HG03025 (cell line): ENCODE results near the gene STIM1.
"Not testable (repeated sequence)": the region's sequence is repeated elsewhere in the genome, so short reads cannot be mapped to it uniquely, and the experiment has no call there.

Source experiments
- ATAC-seq: cut with Tn5 transposase; IDR thresholded peaks from one replicate; pipeline ENCODE4 v1.9.1; 2021; ENCODE audit warnings: mild to moderate bottlenecking, moderate library complexity; ENCODE audit not compliant: unreplicated experiment, low FRiP score

STIM1 gene

DNA sequence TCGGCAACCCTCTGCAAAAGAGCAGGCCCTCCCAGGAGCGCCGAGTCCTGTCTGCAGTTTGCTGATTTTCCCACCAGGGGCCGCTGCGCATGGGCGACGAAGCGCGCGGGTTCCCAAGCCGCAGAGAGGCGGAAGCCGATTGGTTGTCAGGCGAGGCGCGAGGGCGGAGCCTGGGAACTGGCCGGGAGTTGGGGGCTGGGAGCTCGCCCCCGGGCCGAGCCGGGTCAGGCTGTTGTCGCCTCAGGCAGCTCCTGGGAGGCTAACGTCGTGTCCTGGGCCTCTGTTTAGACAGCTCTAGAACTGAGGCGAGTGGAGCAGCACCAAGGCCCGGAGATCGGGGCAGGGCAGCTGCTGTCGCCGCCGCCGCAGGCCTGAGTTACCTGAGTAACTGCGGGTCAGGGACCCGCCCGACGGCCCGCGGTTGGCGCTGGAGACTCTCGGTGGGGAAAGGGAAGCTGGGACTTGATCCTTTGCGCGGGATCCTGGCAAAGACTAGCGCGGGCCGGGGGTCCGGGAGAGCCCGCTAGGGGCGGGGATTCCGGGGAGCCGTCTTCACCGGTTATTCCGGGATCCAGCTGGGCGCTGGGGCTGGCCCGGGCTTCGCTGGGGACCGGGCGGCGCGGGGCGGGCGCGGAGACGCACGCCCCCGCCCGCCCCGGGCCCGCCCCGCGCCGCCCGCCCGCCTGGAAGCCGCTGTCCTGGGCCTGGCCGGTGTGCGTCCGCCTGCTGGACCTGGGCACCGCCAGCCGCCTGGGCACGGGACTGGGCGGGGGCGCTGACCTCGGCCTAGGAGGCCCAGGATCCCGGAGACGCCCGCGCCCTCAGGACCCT is at the start of gene STIM1:
Gene STIM1 (plus strand): TSS at position 688 of the 831 bp plus-strand sequence. CDS start 607 bp downstream, outside the sequence.
- ATAC-seq: peak; percentile 63

- peak; percentile 57 for ATAC-seq
These were observed 47.3 kb upstream of the STIM1 start, which contains the start of gene PGAP2 for GRCh38 chr11:3807909-3808860. PGAP2 (plus strand) TSS chr11:3808560; CDS start chr11:3811260, 2,700 bp downstream.

DNA sequence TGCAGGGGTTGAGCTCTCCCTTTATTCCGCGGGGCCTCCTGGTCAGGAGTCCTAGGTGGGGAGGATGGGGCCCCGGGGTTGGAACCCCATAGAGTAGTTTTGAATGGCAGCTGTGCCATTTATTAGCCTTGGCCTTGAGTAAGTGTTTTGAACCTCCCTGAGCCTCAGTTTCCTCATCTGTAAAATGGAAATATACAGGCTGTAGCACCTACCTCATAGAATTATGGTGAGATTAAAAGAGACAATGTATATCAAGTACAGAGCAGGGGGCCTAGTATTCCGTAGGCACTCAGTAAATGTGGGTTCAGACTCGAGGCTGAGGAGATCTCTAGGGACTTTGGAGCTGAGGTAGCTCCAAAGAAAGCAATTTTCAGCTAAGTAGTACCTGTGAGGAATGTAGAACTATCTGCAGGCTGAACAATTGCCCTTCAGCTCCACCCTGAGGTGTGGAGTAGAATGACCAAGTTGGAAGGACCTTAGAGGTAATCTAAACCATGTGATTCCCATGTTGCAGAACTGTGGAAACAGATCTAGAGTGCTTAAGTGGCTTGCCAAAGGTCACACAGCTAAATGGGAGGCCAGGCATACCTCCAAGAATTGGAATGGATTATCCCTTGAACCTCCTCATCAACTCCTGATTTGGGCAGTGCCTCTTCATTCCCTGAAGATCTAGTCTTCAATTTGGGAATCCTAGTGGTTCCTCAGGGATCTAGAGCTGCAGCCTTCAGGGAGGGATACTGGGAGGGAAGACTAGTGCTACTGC is 46.4 kb upstream of the STIM1 start:
- peak; percentile 70 for ATAC-seq

DNA sequence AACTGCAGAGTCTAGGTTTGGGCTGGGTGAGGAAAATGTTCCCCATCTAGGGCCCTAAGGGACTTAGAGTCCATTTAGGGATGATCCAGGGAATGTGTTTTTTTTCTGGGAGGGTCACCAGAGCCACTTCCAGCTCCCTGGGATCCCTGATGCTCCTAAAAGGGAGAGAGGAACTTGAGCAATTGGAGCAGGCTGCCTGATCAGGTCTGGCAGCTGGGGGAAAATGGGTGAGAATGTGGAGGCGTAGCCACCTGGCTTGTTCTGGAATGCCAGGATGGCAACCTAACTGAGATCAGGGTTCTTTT is 45.9 kb upstream of the STIM1 start:
- no peak for ATAC-seq

DNA sequence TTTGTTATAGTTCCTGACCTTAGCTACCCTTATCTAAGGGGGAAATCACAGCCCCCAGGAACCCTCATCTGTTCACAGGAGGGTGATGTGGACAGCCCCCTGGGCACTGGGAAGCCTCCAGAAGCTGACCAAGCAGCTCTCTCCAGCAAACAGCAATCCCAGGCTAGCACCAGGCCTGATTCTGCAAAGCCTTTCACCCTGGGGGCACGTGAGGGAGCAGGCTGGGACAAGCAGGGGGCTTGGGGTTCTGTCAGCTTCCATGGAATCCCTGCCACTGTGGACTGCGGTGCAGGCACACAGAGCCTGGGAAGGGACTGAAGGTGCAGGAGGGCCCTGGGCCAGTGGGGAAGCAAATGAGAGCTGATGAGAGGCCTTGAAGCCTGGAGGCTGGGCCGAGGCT is 45.0 kb upstream of the STIM1 start:
- ATAC-seq: no peak

- no peak for ATAC-seq
These were observed 44.5 kb upstream of the STIM1 start for GRCh38 chr11:3810951-3811350.

- not testable (repeated sequence) for ATAC-seq
These were observed 40.6 kb upstream of the STIM1 start for GRCh38 chr11:3814832-3815231.

DNA sequence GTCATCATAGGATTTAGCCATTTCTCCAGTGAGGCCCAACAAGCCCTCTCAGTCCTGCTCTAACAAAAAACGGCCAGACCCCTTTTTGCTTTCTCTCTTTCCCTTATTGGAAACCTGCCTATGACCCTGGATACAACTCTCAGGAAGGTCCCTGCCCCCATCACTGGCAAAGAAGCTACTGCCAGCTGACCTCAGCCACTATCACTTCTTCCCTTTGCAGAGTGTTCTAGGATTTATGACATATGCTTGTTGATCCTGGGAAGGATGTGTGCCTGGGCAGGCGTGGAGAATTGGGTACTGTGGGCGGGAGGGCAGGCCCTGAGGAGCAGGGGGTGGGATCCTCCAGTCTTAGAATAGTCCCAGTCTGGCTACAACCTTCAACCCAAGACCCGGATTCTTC is 39.6 kb upstream of the STIM1 start:
- no peak for ATAC-seq

- no peak for ATAC-seq
These were observed 38.8 kb upstream of the STIM1 start for GRCh38 chr11:3816673-3817072.

- no peak for ATAC-seq
These were observed 38.2 kb upstream of the STIM1 start for GRCh38 chr11:3817181-3817800.

- no peak for ATAC-seq
These were observed 34.5 kb upstream of the STIM1 start for GRCh38 chr11:3820971-3821370.

- ATAC-seq: no peak
These were observed 33.2 kb upstream of the STIM1 start for GRCh38 chr11:3822312-3822711.

DNA sequence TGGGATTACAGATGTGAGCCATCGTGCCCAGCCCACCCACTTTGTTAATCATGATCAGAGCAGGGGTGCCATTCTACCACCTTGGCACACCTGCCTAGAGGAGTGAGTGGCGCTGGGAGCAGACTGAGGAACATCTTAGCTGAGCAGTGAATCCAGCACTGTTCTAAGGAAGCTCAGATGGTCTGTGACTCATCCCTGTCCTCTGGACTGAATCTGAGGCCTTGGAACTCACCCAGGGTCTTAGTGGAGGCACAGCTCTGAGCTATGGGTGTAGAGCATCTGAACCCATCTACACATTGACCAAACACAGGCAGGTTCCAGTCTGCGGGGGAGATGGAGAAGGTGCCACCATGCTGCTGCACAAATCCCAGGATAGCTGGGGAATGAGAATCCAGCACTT is 32.2 kb upstream of the STIM1 start:
- ATAC-seq: no peak

- no peak for ATAC-seq
These were observed 31.5 kb upstream of the STIM1 start for GRCh38 chr11:3823762-3824506.

- ATAC-seq: peak; percentile 52
These were observed 30.6 kb upstream of the STIM1 start for GRCh38 chr11:3824714-3825472.

DNA sequence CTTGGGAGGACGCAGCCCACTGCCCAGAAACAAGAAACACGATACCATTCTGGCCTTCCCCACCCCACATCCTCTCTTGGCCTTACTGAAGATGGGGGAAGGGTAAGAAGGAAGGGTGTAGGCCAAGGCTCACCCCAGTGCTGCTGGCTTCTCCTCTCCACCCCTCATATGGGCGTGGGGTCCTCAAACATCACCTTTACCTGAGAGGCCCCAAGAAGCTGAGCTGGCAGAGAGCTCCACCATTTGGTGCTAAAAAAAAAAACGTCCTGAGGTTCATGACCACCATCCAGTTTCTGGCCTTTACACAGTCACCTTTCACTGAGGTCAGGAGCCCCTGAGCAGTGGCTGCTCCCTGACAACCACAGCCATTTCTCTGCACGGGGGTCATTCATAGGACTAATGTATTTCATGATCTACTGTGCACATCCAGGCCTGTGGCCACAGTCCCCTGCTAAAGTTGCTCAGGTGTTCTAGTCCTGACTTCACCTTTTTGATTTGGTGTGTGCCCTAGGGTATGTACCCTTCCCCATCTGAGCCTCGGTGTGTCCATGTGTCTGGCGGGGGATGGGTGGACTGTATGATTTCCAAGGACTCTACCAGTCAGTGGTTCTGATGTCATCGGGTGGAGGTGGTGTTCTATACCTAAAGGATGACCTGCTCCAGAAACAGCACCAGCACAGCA is 29.9 kb upstream of the STIM1 start:
- ATAC-seq: no peak

DNA sequence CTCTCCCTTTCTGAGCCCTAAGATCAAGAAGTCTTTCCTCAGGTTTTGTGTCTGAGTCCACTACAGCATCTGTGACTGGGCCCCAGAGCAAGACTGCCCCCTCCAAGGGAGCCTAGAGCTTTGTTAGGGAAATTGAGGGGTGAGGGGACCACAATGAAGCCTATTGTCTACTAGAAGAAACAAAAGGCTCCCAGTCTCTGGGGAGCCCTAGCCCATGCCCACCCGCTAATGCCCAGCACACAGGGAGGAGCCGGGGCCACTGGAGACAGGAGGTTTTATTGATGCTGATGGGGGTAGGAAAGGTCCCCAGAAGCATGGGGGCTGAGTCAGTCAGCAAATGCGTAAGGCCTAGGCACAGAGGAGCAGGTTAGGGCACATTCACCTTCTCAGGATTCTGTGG is 28.7 kb upstream of the STIM1 start:
- no peak for ATAC-seq

- no peak for ATAC-seq
These were observed 27.9 kb upstream of the STIM1 start for GRCh38 chr11:3827434-3828186.
